GM21723 (cell line): Measurements from ENCODE around the gene ISG20.

Source experiments
- ATAC-seq: cut with Tn5 transposase; IDR thresholded peaks from one replicate; pipeline ENCODE4 v1.9.1; 2021; ENCODE audit warnings: mild to moderate bottlenecking, moderate library complexity; ENCODE audit not compliant: unreplicated experiment

The ISG20 gene

GRCh38 chr15:88680241-88681001 is 41.6 kb downstream of the ISG20 start:
- no peak for ATAC-seq

GRCh38 chr15:88681610-88682221 is 42.9 kb downstream of the ISG20 start:
- ATAC-seq = no peak

- ATAC-seq = no peak
These were observed 45.5 kb downstream of the ISG20 start for GRCh38 chr15:88684345-88684744.

- no peak for ATAC-seq
These were observed 47.4 kb downstream of the ISG20 start for GRCh38 chr15:88686166-88686565.

GRCh38 chr15:88688394-88688933 is 49.6 kb downstream of the ISG20 start:
- no peak for ATAC-seq

GRCh38 chr15:88690331-88690730 is 51.5 kb downstream of the ISG20 start:
- no peak for ATAC-seq

GRCh38 chr15:88693191-88693590 is 54.4 kb downstream of the ISG20 start:
- ATAC-seq = no peak

- ATAC-seq = no peak
These were observed 56.3 kb downstream of the ISG20 start for GRCh38 chr15:88695101-88695500.

- no peak for ATAC-seq
These were observed 57.0 kb downstream of the ISG20 start for GRCh38 chr15:88695691-88696251.

- ATAC-seq = no peak
These were observed 57.4 kb downstream of the ISG20 start for GRCh38 chr15:88696254-88696653.

- ATAC-seq = no peak
These were observed 58.5 kb downstream of the ISG20 start for GRCh38 chr15:88697276-88697675.

GRCh38 chr15:88699861-88700260 is 61.0 kb downstream of the ISG20 start:
- no peak for ATAC-seq

GRCh38 chr15:88700716-88701115 is 61.9 kb downstream of the ISG20 start:
- ATAC-seq = no peak

GRCh38 chr15:88701561-88702095 is 62.8 kb downstream of the ISG20 start:
- no peak for ATAC-seq

GRCh38 chr15:88702983-88703382 is 64.2 kb downstream of the ISG20 start:
- ATAC-seq = no peak

- ATAC-seq = no peak
These were observed 64.7 kb downstream of the ISG20 start for GRCh38 chr15:88703533-88703932.

GRCh38 chr15:88704791-88705768 is 66.3 kb downstream of the ISG20 start:
- ATAC-seq = no peak

GRCh38 chr15:88705769-88706165 is 67.0 kb downstream of the ISG20 start:
- ATAC-seq = no peak
